NB4 (cell line): ENCODE data around the gene KCNH6.

Experiments
- DNase-seq: peaks from one replicate; pipeline ENCODE4 v3.0.0; 2010; ENCODE audit warnings: low read depth
- H3K4me3 ChIP-seq: one replicate; pipeline ENCODE4 v1.5.1; 2011; ENCODE audit warnings: mild to moderate bottlenecking, low read depth, low read length, moderate library complexity
- MYC ChIP-seq: IDR thresholded peaks from 2 replicates; pipeline ENCODE4 v1.6.1; 2011; ENCODE audit warnings: low read depth, low read length
- POLR2A ChIP-seq: IDR thresholded peaks from 2 replicates; pipeline ENCODE4 v1.6.1; 2011; ENCODE audit warnings: mild to moderate bottlenecking; ENCODE audit not compliant: insufficient read length; ENCODE audit errors: extremely low read depth
- TF ChIP-seq, protein P1 (sequence below): IDR thresholded peaks from 2 replicates; pipeline ENCODE4 v1.6.1; 2011; ENCODE audit warnings: low read depth, low read length
- TF ChIP-seq, protein P2 (sequence below): IDR thresholded peaks from one replicate; pipeline ENCODE4 v1.5.1; 2012; ENCODE audit warnings: low read depth, low read length

KCNH6 gene

DNA sequence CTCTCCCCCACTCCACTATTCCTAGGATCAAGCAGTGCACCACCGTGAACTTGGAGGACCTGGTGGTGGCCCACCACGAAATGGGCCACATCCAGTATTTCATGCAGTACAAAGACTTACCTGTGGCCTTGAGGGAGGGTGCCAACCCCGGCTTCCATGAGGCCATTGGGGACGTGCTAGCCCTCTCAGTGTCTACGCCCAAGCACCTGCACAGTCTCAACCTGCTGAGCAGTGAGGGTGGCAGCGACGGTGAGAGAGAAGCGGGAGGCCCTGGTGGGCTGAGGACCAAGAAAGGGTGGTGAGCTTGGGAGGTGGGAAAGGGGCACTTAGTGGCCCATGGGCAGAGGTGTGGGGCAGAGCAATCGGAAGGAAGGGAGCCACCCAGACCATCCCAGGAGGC, 29.7 kb upstream of the KCNH6 start:
- no peak overlapping the region for H3K4me3 ChIP-seq
- TF ChIP-seq POLR2A (no peak), MYC (no peak)
- TF ChIP-seq, protein P1, sequence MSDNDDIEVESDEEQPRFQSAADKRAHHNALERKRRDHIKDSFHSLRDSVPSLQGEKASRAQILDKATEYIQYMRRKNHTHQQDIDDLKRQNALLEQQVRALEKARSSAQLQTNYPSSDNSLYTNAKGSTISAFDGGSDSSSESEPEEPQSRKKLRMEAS = no peak
- TF ChIP-seq, protein P2, sequence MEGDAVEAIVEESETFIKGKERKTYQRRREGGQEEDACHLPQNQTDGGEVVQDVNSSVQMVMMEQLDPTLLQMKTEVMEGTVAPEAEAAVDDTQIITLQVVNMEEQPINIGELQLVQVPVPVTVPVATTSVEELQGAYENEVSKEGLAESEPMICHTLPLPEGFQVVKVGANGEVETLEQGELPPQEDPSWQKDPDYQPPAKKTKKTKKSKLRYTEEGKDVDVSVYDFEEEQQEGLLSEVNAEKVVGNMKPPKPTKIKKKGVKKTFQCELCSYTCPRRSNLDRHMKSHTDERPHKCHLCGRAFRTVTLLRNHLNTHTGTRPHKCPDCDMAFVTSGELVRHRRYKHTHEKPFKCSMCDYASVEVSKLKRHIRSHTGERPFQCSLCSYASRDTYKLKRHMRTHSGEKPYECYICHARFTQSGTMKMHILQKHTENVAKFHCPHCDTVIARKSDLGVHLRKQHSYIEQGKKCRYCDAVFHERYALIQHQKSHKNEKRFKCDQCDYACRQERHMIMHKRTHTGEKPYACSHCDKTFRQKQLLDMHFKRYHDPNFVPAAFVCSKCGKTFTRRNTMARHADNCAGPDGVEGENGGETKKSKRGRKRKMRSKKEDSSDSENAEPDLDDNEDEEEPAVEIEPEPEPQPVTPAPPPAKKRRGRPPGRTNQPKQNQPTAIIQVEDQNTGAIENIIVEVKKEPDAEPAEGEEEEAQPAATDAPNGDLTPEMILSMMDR = no peak
- no peak for DNase-seq

DNA sequence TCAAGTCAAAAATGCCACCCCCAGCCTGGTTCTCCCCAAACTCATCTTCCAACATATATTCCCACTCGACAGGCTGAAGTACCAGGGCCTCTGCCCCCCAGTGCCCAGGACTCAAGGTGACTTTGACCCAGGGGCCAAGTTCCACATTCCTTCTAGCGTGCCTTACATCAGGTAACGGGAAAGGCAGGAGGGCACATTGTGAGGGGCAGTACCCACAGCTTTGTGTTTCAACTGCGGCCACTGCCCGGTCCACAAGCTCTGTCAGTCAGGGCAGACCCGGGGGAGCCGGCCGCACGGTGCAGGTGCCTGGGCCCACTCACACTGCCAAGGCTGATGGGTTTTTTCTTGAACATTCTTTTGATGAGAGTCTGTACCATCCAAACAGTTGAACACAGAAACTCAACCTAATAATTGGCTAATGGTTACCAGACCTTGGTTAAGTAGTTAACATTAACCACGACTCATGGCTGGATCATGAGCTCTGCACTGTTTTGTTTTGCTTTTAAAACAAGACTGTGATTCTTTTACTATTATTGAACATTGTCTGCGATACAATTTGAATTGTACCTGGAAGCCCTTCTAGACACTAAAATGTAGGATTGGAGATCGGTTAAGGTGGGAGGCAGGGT, 28.7 kb upstream of the KCNH6 start:
- TF ChIP-seq, protein P2 = no peak
- TF ChIP-seq, protein P1 = no peak
- TF ChIP-seq POLR2A (no peak), MYC (no peak)
- DNase-seq = no peak
- H3K4me3 ChIP-seq = no peak overlapping the region

DNA sequence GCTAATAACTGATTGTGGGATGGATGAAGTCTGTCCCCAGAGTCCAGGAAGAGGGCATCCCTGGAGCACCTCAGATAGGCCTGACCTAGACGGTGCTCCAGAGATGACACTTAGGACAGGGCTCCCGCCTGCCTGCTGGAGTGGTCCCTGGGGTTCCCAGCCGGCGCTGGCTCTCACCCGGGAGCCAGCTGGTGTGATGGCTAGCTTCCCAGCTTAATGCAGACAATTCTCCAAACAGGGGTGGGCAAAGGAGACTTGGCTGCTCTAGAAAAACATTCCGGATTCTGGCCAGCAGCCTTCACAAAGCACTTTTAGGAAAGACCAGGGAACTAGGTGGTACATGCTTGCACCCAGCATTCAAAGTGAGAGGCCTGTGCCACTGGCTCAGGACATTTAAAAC, 27.7 kb upstream of the KCNH6 start:
- no peak overlapping the region for H3K4me3 ChIP-seq
- DNase-seq = no peak
- no peak for TF ChIP-seq MYC
- no peak for TF ChIP-seq POLR2A
- TF ChIP-seq, protein P1 = no peak
- TF ChIP-seq, protein P2 = no peak

DNA sequence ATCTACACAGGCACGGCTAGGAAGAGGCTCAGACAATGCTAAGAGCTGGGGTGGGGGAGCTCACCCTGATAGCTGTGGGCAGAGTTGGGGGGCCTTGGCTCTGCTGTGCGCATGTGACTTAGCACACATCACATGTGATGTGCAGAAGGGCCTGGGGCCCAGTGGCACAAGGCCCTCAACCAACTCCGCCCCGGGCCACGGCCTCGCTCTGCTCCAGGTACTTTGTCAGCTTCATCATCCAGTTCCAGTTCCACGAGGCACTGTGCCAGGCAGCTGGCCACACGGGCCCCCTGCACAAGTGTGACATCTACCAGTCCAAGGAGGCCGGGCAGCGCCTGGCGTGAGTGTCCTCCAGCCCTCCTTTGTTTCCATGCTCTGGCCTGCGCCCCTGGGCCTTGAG, 27.0 kb upstream of the KCNH6 start:
- TF ChIP-seq, protein P1 = no peak
- TF ChIP-seq POLR2A = no peak
- TF ChIP-seq, protein P2 = no peak
- TF ChIP-seq MYC = no peak
- no peak for DNase-seq
- no peak overlapping the region for H3K4me3 ChIP-seq

DNA sequence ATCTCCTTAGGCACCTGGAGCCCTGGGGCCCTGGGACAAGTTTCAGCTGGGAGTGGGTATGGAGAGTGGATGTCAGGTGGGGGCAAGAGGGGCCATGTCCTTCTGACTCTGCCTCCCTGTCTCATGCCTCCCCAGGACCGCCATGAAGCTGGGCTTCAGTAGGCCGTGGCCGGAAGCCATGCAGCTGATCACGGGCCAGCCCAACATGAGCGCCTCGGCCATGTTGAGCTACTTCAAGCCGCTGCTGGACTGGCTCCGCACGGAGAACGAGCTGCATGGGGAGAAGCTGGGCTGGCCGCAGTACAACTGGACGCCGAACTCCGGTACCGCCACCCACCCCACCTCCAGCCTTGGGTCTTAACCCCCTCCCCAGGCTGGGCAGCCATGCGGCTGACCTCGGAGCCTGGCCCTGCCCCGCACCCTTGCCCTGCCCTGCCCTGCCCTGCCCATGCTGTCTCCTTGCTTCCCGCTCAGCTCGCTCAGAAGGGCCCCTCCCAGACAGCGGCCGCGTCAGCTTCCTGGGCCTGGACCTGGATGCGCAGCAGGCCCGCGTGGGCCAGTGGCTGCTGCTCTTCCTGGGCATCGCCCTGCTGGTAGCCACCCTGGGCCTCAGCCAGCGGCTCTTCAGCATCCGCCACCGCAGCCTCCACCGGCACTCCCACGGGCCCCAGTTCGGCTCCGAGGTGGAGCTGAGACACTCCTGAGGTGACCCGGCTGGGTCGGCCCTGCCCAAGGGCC, 26.3 kb upstream of the KCNH6 start:
- no peak overlapping the region for H3K4me3 ChIP-seq
- DNase-seq = no peak
- TF ChIP-seq POLR2A = no peak
- TF ChIP-seq, protein P2 = no peak
- TF ChIP-seq, protein P1 = no peak
- TF ChIP-seq MYC = no peak
